ENCODE results near the gene UBL7.

GRCh38 chr15:74426404-74427281 is 34.3 kb downstream of the UBL7 start:
- TF ChIP-seq CTCF (IDR thresholded peaks at IDR 0.05) (no peak), POLR2A (IDR thresholded peaks at IDR 0.05) (no peak), POLR2AphosphoS5 (IDR thresholded peaks at IDR 0.05; ENCODE audit: insufficient read depth in 1 of 2, low read depth in 1 of 2) (no peak)
